ENCODE data around the gene TMEM130. TPM values are rescaled to one million over a fixed set of nuclear protein-coding genes. Genes with fewer than 3 reads are reported as not detected.

Gene TMEM130
- total and polyA plus RNA-seq, 2 donors (not counting 1 experiment from before 2014, with no cell fraction given), result 0.66 to 2.6 TPM

DNA sequence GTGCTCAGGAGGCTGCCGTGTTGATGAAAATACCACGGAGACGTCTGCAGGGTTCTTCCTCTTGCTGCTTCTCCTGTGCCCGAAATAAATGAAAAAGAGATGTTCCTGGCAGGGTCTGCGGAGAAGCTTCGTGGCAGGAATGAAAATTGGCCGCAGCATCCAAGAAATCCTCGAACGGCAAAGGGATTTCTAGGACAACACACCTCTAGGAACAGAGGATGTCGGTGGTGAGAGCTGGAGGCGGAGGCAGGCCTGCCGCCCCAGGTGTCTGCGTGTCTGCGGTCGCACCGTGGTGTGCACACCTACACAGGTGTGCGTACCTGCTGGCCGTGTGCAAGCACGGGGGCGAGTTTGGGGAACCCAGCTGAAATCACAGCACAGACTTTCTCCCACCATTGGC is 43.4 kb downstream of the TMEM130 start:
- H3K9ac ChIP-seq (ENCODE audit: insufficient read depth, low read length), result no peak overlapping the region

DNA sequence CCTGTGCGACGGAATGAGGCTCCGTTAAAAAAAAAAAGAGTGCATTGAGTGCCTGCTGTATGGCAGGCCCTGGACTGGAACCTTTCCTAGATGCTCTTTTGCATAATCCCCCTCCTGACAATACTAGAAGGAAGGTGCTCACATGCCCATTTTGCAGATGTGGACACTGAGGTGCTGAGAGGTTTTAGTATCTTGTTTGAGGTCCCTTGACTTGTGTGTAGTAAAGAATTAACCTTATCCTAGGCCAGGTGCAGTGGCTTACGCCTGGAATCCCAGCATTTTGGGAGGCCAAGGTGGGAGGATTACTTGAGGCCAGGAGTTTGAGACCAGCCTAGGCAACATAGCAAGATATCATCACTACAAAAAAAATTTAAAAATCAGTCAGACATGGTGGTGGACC is 46.6 kb downstream of the TMEM130 start:
- H3K36me3 ChIP-seq (ENCODE audit: control insufficient read depth, insufficient read depth, low read length), result no peaks in the 10 kb centered on the region
- no peaks in the 10 kb centered on the region for H4K20me1 ChIP-seq (ENCODE audit: control insufficient read depth, extremely low read depth, insufficient read depth, low read length)
- H3K4me2 ChIP-seq (ENCODE audit: extremely low read depth, insufficient read depth, low read length), result no peak overlapping the region
- no peaks in the 10 kb centered on the region for H3K4me1 ChIP-seq (ENCODE audit: control insufficient read depth, extremely low read depth, insufficient read depth, low read length)
- no peak overlapping the region for H2AFZ ChIP-seq (ENCODE audit: low read length)
- H3K27ac ChIP-seq (ENCODE audit: insufficient read depth, low read length), result no peak overlapping the region
- H3K79me2 ChIP-seq (ENCODE audit: control insufficient read depth, insufficient read depth, low read length), result no peaks in the 10 kb centered on the region
- H3K9ac ChIP-seq (ENCODE audit: insufficient read depth, low read length), result no peak overlapping the region
- no peaks in the 10 kb centered on the region for H3K27me3 ChIP-seq (ENCODE audit: control insufficient read depth, insufficient read depth, low read length)
- no peak for DNase-seq (ENCODE audit: low read depth in 2 of 2)
- H3K9me3 ChIP-seq (ENCODE audit: control insufficient read depth, insufficient read depth, low read depth, low read length), result no peaks in the 10 kb centered on the region
- no peak overlapping the region for H3K4me3 ChIP-seq (replicated peaks in 1 of 4; ENCODE audit: control extremely low read depth in 1 of 4, insufficient read depth in 1 of 4, low read depth in 3 of 4, low read length in 4 of 4)
- no peak for TF ChIP-seq EZH2 (IDR thresholded peaks at IDR 0.05; ENCODE audit: low read length, missing control alignments)
- TF ChIP-seq, protein P1, sequence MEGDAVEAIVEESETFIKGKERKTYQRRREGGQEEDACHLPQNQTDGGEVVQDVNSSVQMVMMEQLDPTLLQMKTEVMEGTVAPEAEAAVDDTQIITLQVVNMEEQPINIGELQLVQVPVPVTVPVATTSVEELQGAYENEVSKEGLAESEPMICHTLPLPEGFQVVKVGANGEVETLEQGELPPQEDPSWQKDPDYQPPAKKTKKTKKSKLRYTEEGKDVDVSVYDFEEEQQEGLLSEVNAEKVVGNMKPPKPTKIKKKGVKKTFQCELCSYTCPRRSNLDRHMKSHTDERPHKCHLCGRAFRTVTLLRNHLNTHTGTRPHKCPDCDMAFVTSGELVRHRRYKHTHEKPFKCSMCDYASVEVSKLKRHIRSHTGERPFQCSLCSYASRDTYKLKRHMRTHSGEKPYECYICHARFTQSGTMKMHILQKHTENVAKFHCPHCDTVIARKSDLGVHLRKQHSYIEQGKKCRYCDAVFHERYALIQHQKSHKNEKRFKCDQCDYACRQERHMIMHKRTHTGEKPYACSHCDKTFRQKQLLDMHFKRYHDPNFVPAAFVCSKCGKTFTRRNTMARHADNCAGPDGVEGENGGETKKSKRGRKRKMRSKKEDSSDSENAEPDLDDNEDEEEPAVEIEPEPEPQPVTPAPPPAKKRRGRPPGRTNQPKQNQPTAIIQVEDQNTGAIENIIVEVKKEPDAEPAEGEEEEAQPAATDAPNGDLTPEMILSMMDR (conservative IDR thresholded peaks at IDR 0.05 in 1 of 2, IDR thresholded peaks at IDR 0.05 in 1 of 2; ENCODE audit: low read depth in 1 of 2, low read length in 2 of 2), result no peak

More for the DNA sequence above, 43.4 kb downstream of the TMEM130 start:
- Histone ChIP-seq H3K36me3 (ENCODE audit: control insufficient read depth, insufficient read depth, low read length) (no peaks in the 10 kb centered on the region), H3K79me2 (ENCODE audit: control insufficient read depth, insufficient read depth, low read length) (no peaks in the 10 kb centered on the region), H2AFZ (ENCODE audit: low read length) (no peak overlapping the region), H3K4me3 (replicated peaks in 1 of 4; ENCODE audit: control extremely low read depth in 1 of 4, insufficient read depth in 1 of 4, low read depth in 3 of 4, low read length in 4 of 4) (no peak overlapping the region), H3K4me1 (ENCODE audit: control insufficient read depth, extremely low read depth, insufficient read depth, low read length) (no peaks in the 10 kb centered on the region), H4K20me1 (ENCODE audit: control insufficient read depth, extremely low read depth, insufficient read depth, low read length) (no peaks in the 10 kb centered on the region), H3K4me2 (ENCODE audit: extremely low read depth, insufficient read depth, low read length) (no peak overlapping the region), H3K27me3 (ENCODE audit: control insufficient read depth, insufficient read depth, low read length) (no peaks in the 10 kb centered on the region), H3K27ac (ENCODE audit: insufficient read depth, low read length) (no peak overlapping the region), H3K9me3 (ENCODE audit: control insufficient read depth, insufficient read depth, low read depth, low read length) (no peaks in the 10 kb centered on the region)
- no peak for TF ChIP-seq EZH2 (IDR thresholded peaks at IDR 0.05; ENCODE audit: low read length, missing control alignments)
- TF ChIP-seq, protein P1 (conservative IDR thresholded peaks at IDR 0.05 in 1 of 2, IDR thresholded peaks at IDR 0.05 in 1 of 2; ENCODE audit: low read depth in 1 of 2, low read length in 2 of 2), result no peak
- no peak for DNase-seq (ENCODE audit: low read depth in 2 of 2)

DNA sequence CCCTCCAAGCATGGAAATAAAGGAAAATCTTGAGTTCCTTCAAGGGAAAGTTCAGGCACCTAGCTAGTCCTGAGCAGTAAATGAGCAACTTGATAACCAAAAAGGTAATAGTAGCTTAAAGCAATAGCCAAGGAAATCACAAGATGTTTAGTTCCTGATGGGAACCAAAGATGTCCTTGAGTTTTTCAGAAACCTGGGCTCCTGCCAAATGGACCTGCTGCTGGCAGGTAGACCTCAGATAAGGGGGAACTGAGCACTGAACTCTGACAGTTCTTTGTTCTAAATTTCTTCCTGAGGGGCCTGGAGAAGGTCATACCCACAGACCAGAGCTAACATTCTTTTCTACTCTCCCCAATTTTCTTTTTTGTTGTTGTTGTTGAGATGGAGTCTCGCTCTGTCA is 48.5 kb downstream of the TMEM130 start:
- no peak overlapping the region for H3K9ac ChIP-seq (ENCODE audit: insufficient read depth, low read length)
- no peaks in the 10 kb centered on the region for H3K27me3 ChIP-seq (ENCODE audit: control insufficient read depth, insufficient read depth, low read length)
- no peaks in the 10 kb centered on the region for H3K36me3 ChIP-seq (ENCODE audit: control insufficient read depth, insufficient read depth, low read length)
- H3K4me1 ChIP-seq (ENCODE audit: control insufficient read depth, extremely low read depth, insufficient read depth, low read length), result no peaks in the 10 kb centered on the region
- no peak overlapping the region for H3K27ac ChIP-seq (ENCODE audit: insufficient read depth, low read length)
- TF ChIP-seq, protein P1 (conservative IDR thresholded peaks at IDR 0.05 in 1 of 2, IDR thresholded peaks at IDR 0.05 in 1 of 2; ENCODE audit: low read depth in 1 of 2, low read length in 2 of 2), result no peak
- no peak for TF ChIP-seq EZH2 (IDR thresholded peaks at IDR 0.05; ENCODE audit: low read length, missing control alignments)
- no peak overlapping the region for H3K4me3 ChIP-seq (replicated peaks in 1 of 4; ENCODE audit: control extremely low read depth in 1 of 4, insufficient read depth in 1 of 4, low read depth in 3 of 4, low read length in 4 of 4)
- H3K9me3 ChIP-seq (ENCODE audit: control insufficient read depth, insufficient read depth, low read depth, low read length), result no peaks in the 10 kb centered on the region
- no peak overlapping the region for H3K4me2 ChIP-seq (ENCODE audit: extremely low read depth, insufficient read depth, low read length)
- no peak for DNase-seq (ENCODE audit: low read depth in 2 of 2)
- H2AFZ ChIP-seq (ENCODE audit: low read length), result no peak overlapping the region
- H4K20me1 ChIP-seq (ENCODE audit: control insufficient read depth, extremely low read depth, insufficient read depth, low read length), result no peaks in the 10 kb centered on the region
- no peaks in the 10 kb centered on the region for H3K79me2 ChIP-seq (ENCODE audit: control insufficient read depth, insufficient read depth, low read length)
